HL-60 (cell line): Measurements from ENCODE around the gene OR6B2.

ENCODE experiments used
- CTCF ChIP-seq: IDR thresholded peaks from one replicate; pipeline ENCODE4 v1.5.1; 2011; ENCODE audit warnings: low read length, control low read depth, inconsistent platforms; ENCODE audit not compliant: insufficient read depth
- POLR2AphosphoS5 ChIP-seq: IDR thresholded peaks from 2 replicates; pipeline ENCODE4 v1.6.1; 2012; ENCODE audit warnings: low read depth
- TF ChIP-seq, protein P1 (sequence below): IDR thresholded peaks from 2 replicates; pipeline ENCODE4 v1.6.1; 2012; ENCODE audit warnings: low read depth; ENCODE audit not compliant: insufficient replicate concordance

GRCh38 chr2:240070907-240071306 lies 40.7 kb upstream of the OR6B2 start:
- TF ChIP-seq CTCF (no peak), POLR2AphosphoS5 (no peak)
- TF ChIP-seq, protein P1, sequence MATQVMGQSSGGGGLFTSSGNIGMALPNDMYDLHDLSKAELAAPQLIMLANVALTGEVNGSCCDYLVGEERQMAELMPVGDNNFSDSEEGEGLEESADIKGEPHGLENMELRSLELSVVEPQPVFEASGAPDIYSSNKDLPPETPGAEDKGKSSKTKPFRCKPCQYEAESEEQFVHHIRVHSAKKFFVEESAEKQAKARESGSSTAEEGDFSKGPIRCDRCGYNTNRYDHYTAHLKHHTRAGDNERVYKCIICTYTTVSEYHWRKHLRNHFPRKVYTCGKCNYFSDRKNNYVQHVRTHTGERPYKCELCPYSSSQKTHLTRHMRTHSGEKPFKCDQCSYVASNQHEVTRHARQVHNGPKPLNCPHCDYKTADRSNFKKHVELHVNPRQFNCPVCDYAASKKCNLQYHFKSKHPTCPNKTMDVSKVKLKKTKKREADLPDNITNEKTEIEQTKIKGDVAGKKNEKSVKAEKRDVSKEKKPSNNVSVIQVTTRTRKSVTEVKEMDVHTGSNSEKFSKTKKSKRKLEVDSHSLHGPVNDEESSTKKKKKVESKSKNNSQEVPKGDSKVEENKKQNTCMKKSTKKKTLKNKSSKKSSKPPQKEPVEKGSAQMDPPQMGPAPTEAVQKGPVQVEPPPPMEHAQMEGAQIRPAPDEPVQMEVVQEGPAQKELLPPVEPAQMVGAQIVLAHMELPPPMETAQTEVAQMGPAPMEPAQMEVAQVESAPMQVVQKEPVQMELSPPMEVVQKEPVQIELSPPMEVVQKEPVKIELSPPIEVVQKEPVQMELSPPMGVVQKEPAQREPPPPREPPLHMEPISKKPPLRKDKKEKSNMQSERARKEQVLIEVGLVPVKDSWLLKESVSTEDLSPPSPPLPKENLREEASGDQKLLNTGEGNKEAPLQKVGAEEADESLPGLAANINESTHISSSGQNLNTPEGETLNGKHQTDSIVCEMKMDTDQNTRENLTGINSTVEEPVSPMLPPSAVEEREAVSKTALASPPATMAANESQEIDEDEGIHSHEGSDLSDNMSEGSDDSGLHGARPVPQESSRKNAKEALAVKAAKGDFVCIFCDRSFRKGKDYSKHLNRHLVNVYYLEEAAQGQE, result no peak
